ENCODE data around the gene C22orf42.
A peak's percentile ranks its signal among the peaks of the same experiment; 100 is the strongest.

C22orf42 gene

GRCh38 chr22:32132783-32133182 is 26.3 kb downstream of the C22orf42 start:
- no peak for DNase-seq (ENCODE audit: low read depth)

GRCh38 chr22:32132126-32132525 is 27.0 kb downstream of the C22orf42 start:
- DNase-seq (ENCODE audit: low read depth) = no peak

- DNase-seq (ENCODE audit: low read depth) = no peak
Measured at GRCh38 chr22:32130464-32130863, 28.6 kb downstream of the C22orf42 start.

GRCh38 chr22:32127904-32128303 is 31.2 kb downstream of the C22orf42 start:
- no peak for DNase-seq (ENCODE audit: low read depth)

- DNase-seq (ENCODE audit: low read depth) = no peak
Measured at GRCh38 chr22:32123657-32124056, 35.4 kb downstream of the C22orf42 start.

GRCh38 chr22:32122899-32123298 is 36.2 kb downstream of the C22orf42 start:
- no peak for DNase-seq (ENCODE audit: low read depth)

GRCh38 chr22:32120603-32121002 is 38.5 kb downstream of the C22orf42 start:
- DNase-seq (ENCODE audit: low read depth) = no peak

GRCh38 chr22:32119568-32120235 is 39.4 kb downstream of the C22orf42 start:
- DNase-seq (ENCODE audit: low read depth) = no peak

GRCh38 chr22:32112380-32112779 is 46.7 kb downstream of the C22orf42 start:
- DNase-seq (ENCODE audit: low read depth) = no peak

- peak; percentile 32 for DNase-seq (ENCODE audit: low read depth)
Measured at GRCh38 chr22:32106930-32107329, 52.2 kb downstream of the C22orf42 start.

GRCh38 chr22:32103658-32104315 is 55.3 kb downstream of the C22orf42 start:
- DNase-seq (ENCODE audit: low read depth) = peak; percentile 19

GRCh38 chr22:32100711-32101110 is 58.4 kb downstream of the C22orf42 start:
- DNase-seq (ENCODE audit: low read depth) = no peak
